BE2C (cell line): ENCODE measurements around the gene SPATA6L. TPM values are rescaled to one million over a fixed set of nuclear protein-coding genes. Genes with fewer than 3 reads are reported as not detected.

Experiments
- DNase-seq: peaks from one replicate; pipeline ENCODE4 v3.0.0-alpha.2; 2020
- H3K27me3 ChIP-seq: fragments of 250-450 bp; sonication (Bioruptor Pico); 2 replicates; pipeline ENCODE4 v1.5.1; 2020; ENCODE audit warnings: mild to moderate bottlenecking
- H3K36me3 ChIP-seq: fragments of 250-450 bp; sonication (Bioruptor Pico); 2 replicates; pipeline ENCODE4 v1.5.1; 2020; ENCODE audit warnings: mild to moderate bottlenecking
- H3K4me1 ChIP-seq: fragments of 250-450 bp; sonication (Bioruptor Pico); 2 replicates; pipeline ENCODE4 v1.5.1; 2020
- H3K4me3 ChIP-seq: 2 replicates; pipeline ENCODE4 v1.5.1; 2011; ENCODE audit warnings: low read depth, low read length
- H3K9me3 ChIP-seq: fragments of 250-450 bp; sonication (Bioruptor Pico); 2 replicates; pipeline ENCODE4 v1.5.1; 2020
- polyA plus RNA-seq: library from polyadenylated mRNA; unstranded; fragments of >200 nt; gene quantifications from one replicate; pipeline ENCODE4 v1.2.1, GENCODE V29; 2012; ENCODE audit warnings: low read depth, missing spikeins; ENCODE audit not compliant: insufficient read length, insufficient read depth
- TF ChIP-seq, protein P1 (sequence below): IDR thresholded peaks from 2 replicates; pipeline ENCODE4 v1.5.1; 2012; ENCODE audit warnings: mild to moderate bottlenecking, low read depth, low read length

SPATA6L gene, protein sequence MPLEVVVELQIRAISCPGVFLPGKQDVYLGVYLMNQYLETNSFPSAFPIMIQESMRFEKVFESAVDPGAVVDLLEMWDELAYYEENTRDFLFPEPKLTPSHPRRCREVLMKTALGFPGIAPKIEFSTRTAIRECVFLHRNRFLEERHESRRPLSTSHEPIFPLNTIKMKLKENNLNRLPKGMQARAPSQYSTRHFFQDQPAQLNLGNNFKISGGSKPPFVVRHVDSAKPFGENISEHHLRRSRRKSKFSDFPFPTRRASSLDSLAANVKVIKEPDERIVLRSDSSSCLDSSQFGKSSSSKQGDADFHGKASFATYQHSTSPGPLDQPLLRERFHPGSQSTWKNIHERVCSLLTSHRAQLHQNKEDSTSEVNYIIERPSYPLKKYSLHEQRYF
- not detected for polyA plus RNA-seq

DNA sequence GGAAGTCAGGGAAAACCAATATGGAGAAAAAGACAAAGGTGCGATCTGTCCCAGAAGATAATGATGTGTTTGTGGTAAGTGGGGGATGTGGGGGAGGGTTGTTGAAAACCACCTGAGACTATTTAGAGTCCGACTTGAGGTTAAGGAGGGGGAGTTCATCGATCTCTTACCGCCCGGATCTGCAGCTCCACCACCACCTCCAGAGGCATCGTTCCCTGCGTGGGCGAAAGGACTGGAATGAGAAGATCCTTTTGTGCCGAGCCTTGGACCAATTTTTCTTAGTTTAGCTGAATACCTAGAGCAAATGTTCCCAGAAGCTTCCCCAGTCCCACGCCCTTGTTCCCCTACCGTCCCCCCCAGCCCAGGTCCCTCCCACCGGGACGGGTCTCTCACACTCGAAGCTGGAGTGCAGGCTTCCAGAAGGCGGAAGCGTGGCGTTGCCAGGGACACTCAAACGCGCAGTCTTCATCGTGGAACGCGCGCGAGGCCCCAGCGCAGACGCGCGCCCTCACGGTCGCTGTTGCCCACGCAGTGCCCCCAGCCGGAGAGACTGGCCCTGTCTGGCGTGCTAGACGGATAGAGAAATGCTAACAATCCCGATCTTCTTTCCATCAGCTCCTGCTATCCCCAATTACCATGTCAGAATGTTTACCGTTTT, at the start of gene SPATA6L:
Gene SPATA6L, minus strand, starts transcription at position 439 of the 658 bp plus-strand sequence. Its CDS starts 230 bp downstream, at position 209.
- H3K9me3 ChIP-seq, result no peaks in the 10 kb centered on the region; the same call in 1 of the 2 replicates
- H3K27me3 ChIP-seq, result 0 out of 2 replicates have a peak, but pooled peaks cover 3% of the 10 kb centered on the region
- H3K4me1 ChIP-seq, result no peaks in the 10 kb centered on the region; the same call in 1 of the 2 replicates
- peak within 1 kb of the TSS; percentile 68 for H3K4me3 ChIP-seq
- TF ChIP-seq, protein P1, sequence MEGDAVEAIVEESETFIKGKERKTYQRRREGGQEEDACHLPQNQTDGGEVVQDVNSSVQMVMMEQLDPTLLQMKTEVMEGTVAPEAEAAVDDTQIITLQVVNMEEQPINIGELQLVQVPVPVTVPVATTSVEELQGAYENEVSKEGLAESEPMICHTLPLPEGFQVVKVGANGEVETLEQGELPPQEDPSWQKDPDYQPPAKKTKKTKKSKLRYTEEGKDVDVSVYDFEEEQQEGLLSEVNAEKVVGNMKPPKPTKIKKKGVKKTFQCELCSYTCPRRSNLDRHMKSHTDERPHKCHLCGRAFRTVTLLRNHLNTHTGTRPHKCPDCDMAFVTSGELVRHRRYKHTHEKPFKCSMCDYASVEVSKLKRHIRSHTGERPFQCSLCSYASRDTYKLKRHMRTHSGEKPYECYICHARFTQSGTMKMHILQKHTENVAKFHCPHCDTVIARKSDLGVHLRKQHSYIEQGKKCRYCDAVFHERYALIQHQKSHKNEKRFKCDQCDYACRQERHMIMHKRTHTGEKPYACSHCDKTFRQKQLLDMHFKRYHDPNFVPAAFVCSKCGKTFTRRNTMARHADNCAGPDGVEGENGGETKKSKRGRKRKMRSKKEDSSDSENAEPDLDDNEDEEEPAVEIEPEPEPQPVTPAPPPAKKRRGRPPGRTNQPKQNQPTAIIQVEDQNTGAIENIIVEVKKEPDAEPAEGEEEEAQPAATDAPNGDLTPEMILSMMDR, result peak; percentile 32
- H3K36me3 ChIP-seq, result no peaks in the 10 kb centered on the region
- DNase-seq, result peak; percentile 59

DNA sequence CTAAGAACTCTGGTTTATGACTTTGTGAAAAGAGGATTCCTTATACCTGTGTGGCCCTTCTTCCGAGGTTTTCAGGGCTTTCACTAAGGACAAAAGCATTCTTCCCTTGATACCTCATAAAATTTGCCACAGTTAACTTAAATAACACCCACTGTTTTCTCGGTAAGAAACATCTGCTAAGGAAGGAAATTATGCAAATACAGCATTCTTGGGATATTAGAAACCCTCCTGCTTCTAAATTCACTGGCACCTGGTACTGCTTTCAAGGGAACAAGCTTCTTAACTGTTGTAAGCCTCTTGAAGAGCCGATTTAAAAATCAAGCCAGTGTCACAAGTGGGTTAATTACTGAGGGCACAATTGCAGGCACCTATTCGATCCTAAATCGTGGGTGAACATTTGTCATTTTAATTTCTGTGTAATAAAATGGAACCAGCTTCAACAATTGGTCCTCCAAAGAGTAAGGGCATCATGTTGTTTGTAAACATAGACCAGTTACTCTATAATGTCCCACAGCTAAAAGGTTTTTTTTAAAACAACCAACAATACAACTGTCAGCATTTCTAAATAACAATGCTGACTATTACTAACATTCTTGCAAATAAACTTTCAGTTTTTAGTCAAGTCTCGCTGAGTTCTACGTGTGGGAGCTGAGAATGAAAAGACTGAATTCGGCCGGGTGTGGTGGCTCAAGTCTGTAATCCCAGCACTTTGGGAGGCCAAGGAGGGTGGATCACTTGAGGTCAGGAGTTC, 48.2 kb upstream of the SPATA6L start:
- Histone ChIP-seq H3K4me3 (no peak overlapping the region), H3K27me3 (no peaks in the 10 kb centered on the region), H3K9me3 (no peaks in the 10 kb centered on the region), H3K36me3 (peaks cover 28% of the 10 kb centered on the region), H3K4me1 (no peaks in the 10 kb centered on the region)
- TF ChIP-seq, protein P1, result no peak
- no peak for DNase-seq

DNA sequence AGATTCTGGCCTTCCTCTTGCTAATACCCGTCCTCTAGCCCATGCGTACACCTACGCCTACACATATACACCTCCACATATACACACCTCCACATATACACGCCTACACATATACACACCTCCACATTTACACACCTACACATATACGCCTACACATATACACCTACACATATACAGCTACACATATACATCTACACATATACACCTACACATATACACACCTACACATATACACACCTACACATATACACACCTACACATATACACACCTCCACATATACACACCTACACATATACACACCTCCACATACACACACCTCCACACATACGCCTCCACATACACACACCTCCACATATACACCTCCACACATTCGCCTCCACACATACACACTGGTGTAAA, 47.6 kb upstream of the SPATA6L start:
- Histone ChIP-seq H3K4me1 (no peaks in the 10 kb centered on the region), H3K36me3 (peaks cover 32% of the 10 kb centered on the region), H3K4me3 (no peak overlapping the region), H3K27me3 (no peaks in the 10 kb centered on the region), H3K9me3 (no peaks in the 10 kb centered on the region)
- DNase-seq, result no peak
- TF ChIP-seq, protein P1, result no peak

DNA sequence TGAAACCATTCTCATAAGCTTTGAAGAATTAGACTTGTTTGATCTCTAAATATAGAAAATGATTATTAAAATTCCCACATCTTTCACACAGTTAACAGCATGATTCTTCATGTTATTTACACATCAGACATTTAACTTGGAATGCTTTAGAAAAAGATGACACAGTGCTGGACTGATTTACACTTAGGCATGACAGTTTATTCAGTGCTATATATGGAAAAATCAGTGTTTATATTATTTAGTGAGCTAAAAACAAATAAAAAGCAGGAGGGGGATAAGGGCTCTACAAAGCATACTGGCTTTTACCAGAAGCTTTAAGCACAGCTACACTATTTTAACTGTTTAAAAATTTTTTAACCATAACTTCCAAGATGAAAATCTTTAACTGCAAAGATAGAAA, 43.1 kb upstream of the SPATA6L start:
- no peak for DNase-seq
- Histone ChIP-seq H3K9me3 (no peaks in the 10 kb centered on the region), H3K36me3 (peaks cover 19% of the 10 kb centered on the region), H3K27me3 (no peaks in the 10 kb centered on the region), H3K4me1 (no peaks in the 10 kb centered on the region), H3K4me3 (no peak overlapping the region)
- TF ChIP-seq, protein P1, result no peak

DNA sequence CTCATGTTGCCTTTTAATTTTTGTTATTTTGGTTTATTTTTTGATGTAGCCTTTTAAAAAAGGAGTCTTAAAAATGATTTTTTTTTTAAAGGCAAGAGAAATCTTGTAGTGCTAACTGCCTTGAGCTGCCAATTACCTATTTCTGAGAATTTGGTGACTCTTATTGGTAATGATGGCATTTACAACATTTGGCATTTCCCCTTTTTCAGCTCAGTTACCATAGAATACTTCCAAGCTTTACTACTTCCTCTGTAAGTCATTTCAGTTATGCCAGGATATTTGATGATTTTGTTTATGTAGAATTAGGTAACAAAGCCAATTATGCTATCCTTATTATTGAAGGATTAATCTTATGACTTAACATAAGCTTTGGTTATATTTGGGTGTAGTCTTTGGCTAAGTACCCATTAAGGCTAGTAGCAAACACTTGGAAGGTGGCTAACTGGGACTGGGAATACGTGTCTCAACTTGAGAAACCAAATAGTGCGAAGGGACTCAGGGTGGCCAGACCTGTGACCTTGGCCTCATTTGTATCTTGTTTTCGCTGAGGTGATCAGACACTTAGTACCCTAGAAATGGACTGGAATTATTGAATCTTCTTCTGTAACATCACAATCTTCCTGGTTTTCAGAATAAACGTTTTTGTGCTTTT, 40.8 kb upstream of the SPATA6L start:
- H3K27me3 ChIP-seq, result no peaks in the 10 kb centered on the region
- H3K9me3 ChIP-seq, result no peaks in the 10 kb centered on the region
- no peak overlapping the region for H3K4me3 ChIP-seq
- H3K36me3 ChIP-seq, result peaks cover 19% of the 10 kb centered on the region
- TF ChIP-seq, protein P1, result no peak
- DNase-seq, result no peak
- no peaks in the 10 kb centered on the region for H3K4me1 ChIP-seq
